PC-3 (cell line): ENCODE results near the gene SCN1A.

Source experiments
- EZH2 ChIP-seq: fragments of 300-600 bp; sonication (generic); IDR thresholded peaks from one replicate; pipeline ENCODE4 v1.6.1; 2017; ENCODE audit warnings: antibody characterized with exemption, mild to moderate bottlenecking, low read length; ENCODE audit not compliant: unreplicated experiment
- EZH2phosphoT487 ChIP-seq: fragments of 300-600 bp; sonication (generic); IDR thresholded peaks from 2 replicates; pipeline ENCODE4 v1.6.1; 2018; ENCODE audit warnings: mild to moderate bottlenecking, antibody characterized with exemption, low read length, borderline replicate concordance
- TF ChIP-seq, protein P1 (sequence below): fragments of 300-600 bp; sonication (generic); conservative IDR thresholded peaks from 2 replicates; pipeline ENCODE4 v1.5.1; 2017; ENCODE audit warnings: antibody characterized with exemption, low read depth, mild to moderate bottlenecking, low read length

GRCh38 chr2:166044853-166045483 lies 82.9 kb downstream of the SCN1A start:
- TF ChIP-seq, protein P1, sequence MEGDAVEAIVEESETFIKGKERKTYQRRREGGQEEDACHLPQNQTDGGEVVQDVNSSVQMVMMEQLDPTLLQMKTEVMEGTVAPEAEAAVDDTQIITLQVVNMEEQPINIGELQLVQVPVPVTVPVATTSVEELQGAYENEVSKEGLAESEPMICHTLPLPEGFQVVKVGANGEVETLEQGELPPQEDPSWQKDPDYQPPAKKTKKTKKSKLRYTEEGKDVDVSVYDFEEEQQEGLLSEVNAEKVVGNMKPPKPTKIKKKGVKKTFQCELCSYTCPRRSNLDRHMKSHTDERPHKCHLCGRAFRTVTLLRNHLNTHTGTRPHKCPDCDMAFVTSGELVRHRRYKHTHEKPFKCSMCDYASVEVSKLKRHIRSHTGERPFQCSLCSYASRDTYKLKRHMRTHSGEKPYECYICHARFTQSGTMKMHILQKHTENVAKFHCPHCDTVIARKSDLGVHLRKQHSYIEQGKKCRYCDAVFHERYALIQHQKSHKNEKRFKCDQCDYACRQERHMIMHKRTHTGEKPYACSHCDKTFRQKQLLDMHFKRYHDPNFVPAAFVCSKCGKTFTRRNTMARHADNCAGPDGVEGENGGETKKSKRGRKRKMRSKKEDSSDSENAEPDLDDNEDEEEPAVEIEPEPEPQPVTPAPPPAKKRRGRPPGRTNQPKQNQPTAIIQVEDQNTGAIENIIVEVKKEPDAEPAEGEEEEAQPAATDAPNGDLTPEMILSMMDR: no peak
- TF ChIP-seq EZH2 (no peak), EZH2phosphoT487 (no peak)
